Measurements from ENCODE around the gene MRPS33.

- TF ChIP-seq CTCF (IDR thresholded peaks at IDR 0.05 in 2 of 3, conservative IDR thresholded peaks at IDR 0.05 in 1 of 3; ENCODE audit: control insufficient read depth in 2 of 3, extremely low read depth in 1 of 3, insufficient read depth in 1 of 3, low read depth in 3 of 3, low read length in 3 of 3), result no peak
- TF ChIP-seq FOXM1 (IDR thresholded peaks at IDR 0.05; ENCODE audit: low read depth, low read length), result no peak
Measured at GRCh38 chr7:140990193-140990962, 24.4 kb downstream of the MRPS33 start.

Measured in GM12878 (cell line).